ENCODE data around the gene COL5A1.

DNA sequence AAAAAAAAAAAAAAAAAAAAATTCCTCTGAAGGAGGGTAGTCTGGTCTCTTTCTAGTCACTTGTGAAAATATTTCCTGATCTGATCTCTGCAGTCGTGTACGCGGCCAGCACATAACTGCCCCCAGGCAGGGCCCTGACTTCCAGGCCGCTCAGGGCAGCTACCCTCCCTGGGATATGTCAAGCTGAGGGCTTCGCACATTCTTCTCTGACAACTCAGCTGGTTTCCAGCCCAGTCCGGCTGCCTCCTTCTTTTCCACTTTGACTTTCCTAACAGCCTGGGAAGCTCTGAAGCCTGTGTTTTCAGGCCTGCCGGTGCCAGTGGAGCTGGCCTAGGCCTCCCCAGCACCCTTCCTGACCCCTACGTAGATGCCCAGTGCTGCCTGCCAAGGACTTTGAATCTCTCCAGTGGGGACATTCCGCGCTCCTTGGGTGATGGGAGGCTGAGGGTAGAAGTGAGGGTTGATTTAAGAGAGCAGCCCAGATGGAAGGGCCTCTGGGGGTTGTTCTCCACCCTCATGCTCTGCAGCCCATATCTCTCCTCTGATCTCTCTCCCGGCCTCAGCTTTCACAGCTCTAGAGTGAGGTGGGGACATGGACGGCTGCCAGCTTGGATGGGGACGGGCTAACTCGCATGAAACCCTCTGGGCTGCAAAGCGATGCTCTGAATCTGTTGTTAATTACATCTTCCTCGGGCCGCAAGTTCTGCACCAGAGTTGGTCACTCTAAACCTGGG is 20.7 kb downstream of the COL5A1 start:
- TF ChIP-seq, protein P1, sequence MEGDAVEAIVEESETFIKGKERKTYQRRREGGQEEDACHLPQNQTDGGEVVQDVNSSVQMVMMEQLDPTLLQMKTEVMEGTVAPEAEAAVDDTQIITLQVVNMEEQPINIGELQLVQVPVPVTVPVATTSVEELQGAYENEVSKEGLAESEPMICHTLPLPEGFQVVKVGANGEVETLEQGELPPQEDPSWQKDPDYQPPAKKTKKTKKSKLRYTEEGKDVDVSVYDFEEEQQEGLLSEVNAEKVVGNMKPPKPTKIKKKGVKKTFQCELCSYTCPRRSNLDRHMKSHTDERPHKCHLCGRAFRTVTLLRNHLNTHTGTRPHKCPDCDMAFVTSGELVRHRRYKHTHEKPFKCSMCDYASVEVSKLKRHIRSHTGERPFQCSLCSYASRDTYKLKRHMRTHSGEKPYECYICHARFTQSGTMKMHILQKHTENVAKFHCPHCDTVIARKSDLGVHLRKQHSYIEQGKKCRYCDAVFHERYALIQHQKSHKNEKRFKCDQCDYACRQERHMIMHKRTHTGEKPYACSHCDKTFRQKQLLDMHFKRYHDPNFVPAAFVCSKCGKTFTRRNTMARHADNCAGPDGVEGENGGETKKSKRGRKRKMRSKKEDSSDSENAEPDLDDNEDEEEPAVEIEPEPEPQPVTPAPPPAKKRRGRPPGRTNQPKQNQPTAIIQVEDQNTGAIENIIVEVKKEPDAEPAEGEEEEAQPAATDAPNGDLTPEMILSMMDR (conservative IDR thresholded peaks at IDR 0.05), result no peak
- no peak for TF ChIP-seq ZFX (IDR thresholded peaks at IDR 0.05)

Data from C4-2B (cell line).